ENCODE results near the gene UBE2QL1. TPM values are rescaled to one million over a fixed set of nuclear protein-coding genes. Genes with fewer than 3 reads are reported as not detected.

Gene UBE2QL1
- total and polyA plus RNA-seq, 2 of the 8 experiments (the other 6 are each of a cell fraction or from before 2014, with no cell fraction given), result 0.43 to 0.65 TPM

GRCh38 chr5:6471252-6471651, 22.6 kb downstream of the UBE2QL1 start:
- FAIRE-seq (no peak), DNase-seq (ENCODE audit: low read depth in 1 of 2, low spot score in 2 of 2) (no peak)
- Histone ChIP-seq H3K14ac (ENCODE audit: insufficient read length) (no peak overlapping the region), H3K79me2 (ENCODE audit: control insufficient read depth in 1 of 2, insufficient read depth in 2 of 2, low read length in 2 of 2) (no peaks in the 10 kb centered on the region), H3K27ac (ENCODE audit: low read depth, low read length) (no peak overlapping the region), H3K56ac (replicated peaks; ENCODE audit: insufficient read length, low read depth, low read length) (no peak overlapping the region), H2AFZ (ENCODE audit: low read length) (no peak overlapping the region), H2AK5ac (ENCODE audit: low read depth, low read length) (no peak overlapping the region), H2BK120ac (replicated peaks; ENCODE audit: low read depth, low read length) (no peak overlapping the region), H2BK12ac (ENCODE audit: low read depth, low read length) (no peak overlapping the region), H3K4me1 (replicated peaks in 1 of 4; ENCODE audit: control insufficient read depth in 3 of 4, insufficient read depth in 4 of 4, low read length in 3 of 4) (peaks cover 0 to 9% (median 5%) of the 10 kb centered on the region in 4 experiments; a peak in 6 of 7 replicates), H3K4ac (replicated peaks; ENCODE audit: insufficient read length, low read depth, low read length) (no peak overlapping the region), H3K9ac (replicated peaks in 1 of 4; ENCODE audit: extremely low read depth in 1 of 4, low read depth in 3 of 4, low read length in 3 of 4) (no peak overlapping the region), H3K4me2 (ENCODE audit: insufficient read depth in 1 of 2, low read depth in 2 of 2, low read length in 2 of 2) (no peak overlapping the region), H4K20me1 (replicated peaks in 1 of 2; ENCODE audit: control insufficient read depth in 1 of 2, insufficient read depth in 2 of 2, low read length in 2 of 2) (no peaks in the 10 kb centered on the region), H3K23me2 (ENCODE audit: low read depth, low read length) (no peaks in the 10 kb centered on the region), H4K8ac (ENCODE audit: extremely low read depth, insufficient read depth, low read length) (no peak overlapping the region; the same call in 1 of the 2 replicates), H2BK15ac (ENCODE audit: low read length) (no peak overlapping the region), H3K23ac (ENCODE audit: insufficient read length) (no peak overlapping the region), H4K5ac (ENCODE audit: insufficient read length, low read depth, low read length) (no peak overlapping the region), H2BK5ac (ENCODE audit: low read depth, low read length) (no peak overlapping the region), H3K4me3 (ENCODE audit: extremely low read depth in 1 of 4, insufficient read depth in 2 of 4, low read depth in 3 of 4, low read length in 4 of 4) (no peak overlapping the region), H4K91ac (replicated peaks; ENCODE audit: insufficient read length, low read length) (no peak overlapping the region), H3K79me1 (ENCODE audit: low read depth, low read length) (no peaks in the 10 kb centered on the region; the same call in 1 of the 2 replicates), H3K18ac (ENCODE audit: extremely low read depth, low read length) (no peak overlapping the region), H3K36me3 (ENCODE audit: control insufficient read depth in 2 of 4, insufficient read depth in 4 of 4, low read length in 3 of 4) (no peaks in the 10 kb centered on the region), H3K27me3 (replicated peaks in 1 of 4; ENCODE audit: control insufficient read depth in 3 of 4, extremely low read depth in 1 of 4, insufficient read depth in 3 of 4, low read length in 3 of 4) (peaks cover 0 to 3% (median 0%) of the 10 kb centered on the region in 4 experiments; a peak in 1 of 7 replicates), H3K9me3 (ENCODE audit: insufficient read depth in 2 of 2, low read depth in 1 of 2, low read length in 1 of 2) (0 out of 4 replicates have a peak, but pooled peaks cover 0 to 3% of the 10 kb centered on the region in 2 experiments), H2BK20ac (ENCODE audit: low read length) (no peak overlapping the region)
- ChIA-PET POLR2A (ENCODE audit: partially characterized antibody) (no interaction called here), CTCF (ENCODE audit: partially characterized antibody) (interaction anchor here (0.6 kb wide), 1 partner anchor 83 kb away, joined by 3 read pairs; no protein-coding TSS in a partner anchor)
- 89% methylated on average over 1 of the region's 1 CpG; no CpG with 5 or more reads in 1 of the 2 experiments for WGBS, 2 experiments (ENCODE audit: extremely low coverage in 1 of 2, insufficient coverage in 1 of 2, insufficient read length in 1 of 2, insufficient replicate concordance in 2 of 2, low coverage in 1 of 2, low lambda C conversion rate in 2 of 2, missing lambda C conversion rate in 1 of 2)
- TF ChIP-seq TAF7 (optimal IDR thresholded peaks at IDR 0.05; ENCODE audit: borderline replicate concordance, low read depth, low read length), result no peak
- no peak for TF ChIP-seq EGR1 (IDR thresholded peaks at IDR 0.05; ENCODE audit: borderline replicate concordance, low read depth, low read length)
- no peak for TF ChIP-seq POLR2A (IDR thresholded peaks at IDR 0.05; ENCODE audit: control extremely low read depth in 1 of 2, low read depth in 2 of 2, low read length in 2 of 2)
- no peak for TF ChIP-seq EP300 (IDR thresholded peaks at IDR 0.05; ENCODE audit: borderline replicate concordance in 1 of 2, low read depth in 2 of 2, low read length in 2 of 2)
- no peak for TF ChIP-seq E2F6 (IDR thresholded peaks at IDR 0.05)
- TF ChIP-seq FOSL1 (IDR thresholded peaks at IDR 0.05; ENCODE audit: insufficient read depth, low read depth, low read length), result no peak

Data from H1 (cell line).